HG03108 (cell line): ENCODE measurements around the gene CAMK2G.
"Not testable (repeated sequence)": the region's sequence is repeated elsewhere in the genome, so short reads cannot be mapped to it uniquely, and the experiment has no call there.

Experiments used
- ATAC-seq: cut with Tn5 transposase; IDR thresholded peaks from one replicate; pipeline ENCODE4 v1.9.1; 2021; ENCODE audit warnings: moderate library complexity; ENCODE audit not compliant: unreplicated experiment

CAMK2G gene

GRCh38 chr10:73905256-73906020 is 31.1 kb upstream of the CAMK2G start:
- ATAC-seq: no peak

DNA sequence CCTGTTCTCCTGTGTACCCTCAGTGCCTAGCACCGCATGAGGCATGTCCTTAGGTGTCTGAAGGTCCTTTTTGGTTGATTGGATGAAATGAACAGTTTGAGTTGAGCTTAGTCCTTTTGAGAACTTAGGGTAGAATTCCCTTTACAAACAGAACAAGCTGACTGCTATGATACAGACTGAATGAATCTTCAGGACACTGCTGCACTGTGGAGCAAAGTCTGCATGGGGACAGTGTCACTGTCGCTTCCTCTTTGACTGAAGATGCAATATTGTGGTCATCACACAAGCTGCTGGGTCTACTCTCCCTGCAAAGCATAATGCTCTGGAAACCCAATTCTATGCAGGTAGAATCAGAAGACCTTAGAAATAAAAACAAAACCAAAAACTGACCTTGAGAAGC is 28.0 kb upstream of the CAMK2G start:
- no peak for ATAC-seq

DNA sequence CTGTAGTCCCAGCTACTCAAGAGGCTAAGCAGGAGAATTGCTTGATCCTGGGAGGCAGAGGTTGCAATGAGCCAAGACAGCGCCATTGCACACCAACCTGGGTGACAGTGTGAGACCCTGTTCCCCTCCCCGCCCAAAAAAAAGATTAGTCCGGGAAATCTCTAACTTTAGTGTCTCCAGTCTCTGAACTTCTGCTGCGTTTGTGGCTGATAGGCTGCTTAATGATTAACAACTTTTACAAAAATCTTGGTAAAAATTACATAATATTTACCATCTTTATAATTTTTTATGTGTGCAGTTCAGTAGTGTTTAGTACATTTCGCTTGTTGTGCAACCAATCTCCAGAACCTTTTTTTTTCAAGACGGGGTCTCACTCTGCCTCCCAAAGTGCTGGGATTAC is 26.9 kb upstream of the CAMK2G start:
- no peak for ATAC-seq

GRCh38 chr10:73900064-73900463 is 25.7 kb upstream of the CAMK2G start:
- ATAC-seq: no peak

DNA sequence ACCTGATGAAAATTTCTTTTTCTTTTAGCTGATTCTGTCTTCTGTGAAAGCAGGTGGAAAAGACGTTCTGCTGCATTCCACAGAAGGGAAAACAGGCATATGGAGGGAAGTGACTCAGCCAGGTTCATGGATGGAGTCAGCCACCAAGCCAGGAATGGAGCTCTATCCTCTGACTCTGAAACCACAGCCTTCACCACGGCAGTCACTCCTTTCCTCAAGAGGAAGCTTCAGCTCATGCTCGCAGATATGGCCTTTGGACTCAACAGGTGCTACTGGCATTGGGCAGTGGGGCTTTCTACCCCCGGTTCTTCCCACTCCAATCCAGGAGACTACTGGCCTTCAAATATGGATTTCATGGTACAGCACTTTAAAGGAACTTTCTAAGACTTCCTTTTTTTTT is 25.1 kb upstream of the CAMK2G start:
- no peak for ATAC-seq

GRCh38 chr10:73898730-73899410 is 24.5 kb upstream of the CAMK2G start:
- ATAC-seq: no peak

- ATAC-seq: no peak
Measured at GRCh38 chr10:73897693-73898092, 23.3 kb upstream of the CAMK2G start.

DNA sequence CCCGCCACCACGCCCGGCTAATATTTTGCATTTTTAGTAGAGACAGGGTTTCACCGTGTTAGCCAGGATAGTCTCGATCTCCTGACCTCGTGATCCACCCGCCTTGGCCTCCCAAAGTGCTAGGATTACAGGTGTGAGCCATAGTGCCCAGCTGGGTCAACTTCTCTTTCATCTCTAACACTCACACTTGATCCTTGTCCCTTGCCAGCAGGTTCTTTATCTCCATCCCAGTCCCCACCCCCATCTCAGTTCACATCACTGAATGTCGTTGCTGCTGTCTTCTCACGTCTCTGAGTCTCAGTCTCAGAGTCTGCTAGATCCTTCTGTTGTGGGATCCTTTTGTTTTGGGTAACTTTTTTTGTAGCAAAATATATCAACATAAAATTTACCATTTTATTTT is 21.0 kb upstream of the CAMK2G start:
- ATAC-seq: not testable (repeated sequence)

DNA sequence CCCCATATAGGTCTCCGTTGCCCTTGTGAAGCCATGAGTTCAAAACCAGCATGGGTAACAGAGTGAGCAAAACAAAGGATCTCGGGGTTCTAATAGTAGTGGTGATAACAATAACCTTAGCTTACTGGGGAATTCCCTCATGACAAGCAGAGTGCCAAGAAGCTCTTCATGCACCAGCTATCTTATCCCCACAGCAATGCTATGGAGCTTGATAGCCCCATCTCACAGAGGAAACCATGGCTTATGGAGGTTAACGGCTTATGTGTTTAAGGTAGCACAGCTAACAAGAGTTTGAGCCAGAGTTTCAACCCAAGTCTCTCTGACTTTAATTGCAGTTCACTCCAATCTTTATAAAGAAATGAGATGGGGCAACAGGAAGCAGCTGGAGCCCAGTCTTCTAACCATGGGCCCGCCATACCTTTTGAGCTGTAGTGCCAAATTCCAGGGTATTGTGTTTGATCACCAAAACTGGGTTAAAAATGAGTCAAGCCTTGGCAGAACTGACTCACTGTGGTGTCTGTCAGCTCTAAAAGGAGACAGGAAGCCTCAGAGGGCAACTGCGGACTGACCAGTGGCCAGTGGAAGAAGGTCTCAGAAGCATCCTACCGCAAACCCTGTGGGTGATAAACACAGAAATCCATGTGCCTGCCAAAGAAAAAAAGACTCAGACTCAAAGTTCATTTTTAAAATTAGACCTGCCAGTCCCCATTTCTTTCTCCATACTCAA is 20.1 kb upstream of the CAMK2G start:
- no peak for ATAC-seq

DNA sequence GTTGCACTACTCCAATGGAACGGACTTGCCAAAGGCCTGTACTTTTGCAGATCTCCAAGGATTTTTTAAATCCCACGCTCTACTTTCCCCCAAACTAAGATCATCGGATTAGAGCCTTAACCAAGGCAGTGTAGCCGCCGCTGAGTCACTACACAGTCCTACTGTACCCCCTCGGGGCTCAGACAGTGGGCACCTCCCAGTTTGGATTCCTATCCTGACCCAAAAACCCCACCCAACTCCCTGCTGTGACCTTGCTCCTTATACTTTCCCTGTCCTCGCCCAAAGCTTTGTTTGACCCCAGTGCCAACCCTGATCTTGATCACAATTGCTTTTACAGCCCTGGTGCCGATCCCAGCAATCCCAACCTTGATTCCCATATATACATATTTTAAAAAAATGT is 19.1 kb upstream of the CAMK2G start:
- ATAC-seq: no peak

DNA sequence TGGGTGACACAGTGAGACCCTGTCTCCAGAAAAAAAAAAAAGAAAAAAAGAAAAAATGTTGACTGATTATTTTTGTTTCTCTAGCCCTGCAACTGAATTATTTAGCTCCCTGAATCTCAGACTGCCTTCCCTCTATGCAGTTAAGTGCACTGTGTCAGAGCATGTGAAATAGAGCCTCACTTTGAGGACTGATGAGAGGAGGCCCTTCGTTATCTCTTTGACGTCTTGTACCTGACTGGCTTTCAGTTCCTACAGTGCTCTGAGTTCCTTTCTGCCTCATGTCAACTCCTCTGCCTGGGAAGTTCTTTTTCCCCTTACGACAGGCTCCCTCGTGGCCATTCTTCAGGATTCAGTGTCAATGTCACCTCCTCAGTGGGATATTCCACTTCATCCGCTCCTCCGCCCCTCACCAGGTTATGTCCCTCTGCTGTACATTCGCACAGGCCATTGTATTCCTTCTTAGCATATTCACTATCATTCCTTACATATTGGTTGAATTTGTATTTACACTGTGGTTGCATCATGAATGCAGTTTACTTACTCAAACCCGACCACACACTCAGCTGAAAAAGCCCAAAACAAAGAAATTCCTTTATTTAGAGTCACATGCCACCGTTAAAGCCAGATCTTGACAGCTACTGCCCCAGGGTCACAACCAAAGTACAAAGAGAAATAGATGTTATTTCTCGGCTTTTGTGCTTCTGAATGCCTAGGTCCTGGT is 18.1 kb upstream of the CAMK2G start:
- no peak for ATAC-seq

- ATAC-seq: no peak
Measured at GRCh38 chr10:73891540-73891939, 17.2 kb upstream of the CAMK2G start.

DNA sequence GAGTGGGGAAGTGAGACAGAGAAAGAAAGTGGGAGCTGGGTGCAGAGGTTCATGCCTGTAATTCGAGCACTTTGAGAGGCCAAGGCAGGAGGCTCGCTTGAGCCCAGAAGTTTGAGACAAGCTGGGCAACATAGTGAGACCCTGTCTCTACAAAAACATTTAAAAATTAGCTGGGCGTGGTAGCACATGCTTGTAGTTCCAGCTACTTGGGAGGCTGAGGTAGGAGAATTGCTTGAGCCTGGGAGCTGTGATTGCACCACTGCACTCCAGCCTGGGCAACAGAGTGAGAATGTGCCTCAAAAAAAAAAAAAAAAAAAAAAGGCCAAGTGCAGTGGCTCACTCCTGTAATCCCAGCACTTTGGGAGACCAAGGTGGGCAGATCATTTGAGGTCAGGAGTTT is 16.5 kb upstream of the CAMK2G start:
- ATAC-seq: not testable (repeated sequence)

GRCh38 chr10:73890261-73890660 is 15.9 kb upstream of the CAMK2G start:
- ATAC-seq: no peak

DNA sequence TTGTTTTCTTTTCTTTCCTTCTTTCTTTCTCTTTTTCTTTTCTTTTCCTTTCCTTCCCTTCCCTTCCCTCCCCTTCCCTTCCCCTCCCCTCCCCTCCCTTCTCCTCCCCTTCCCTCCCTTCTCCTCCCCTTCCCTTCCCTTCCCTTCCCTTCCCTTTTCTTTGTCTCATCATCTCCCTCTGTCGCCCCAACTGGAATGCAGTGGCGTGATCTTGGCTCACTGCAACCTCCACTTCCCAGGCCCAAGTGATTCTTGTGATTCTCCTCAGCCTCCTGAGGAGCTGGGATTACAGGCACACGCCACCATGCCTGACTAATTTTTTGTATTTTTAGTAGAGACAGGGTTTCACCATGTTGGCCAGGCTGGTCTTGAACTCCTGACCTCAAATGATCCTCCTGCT is 15.1 kb upstream of the CAMK2G start:
- ATAC-seq: not testable (repeated sequence)

GRCh38 chr10:73889014-73889413 is 14.7 kb upstream of the CAMK2G start:
- ATAC-seq: no peak

GRCh38 chr10:73888514-73888913 is 14.2 kb upstream of the CAMK2G start:
- ATAC-seq: no peak

- no peak for ATAC-seq
Measured at GRCh38 chr10:73887294-73888039, 13.1 kb upstream of the CAMK2G start.

GRCh38 chr10:73886661-73887293 is 12.4 kb upstream of the CAMK2G start:
- ATAC-seq: no peak

GRCh38 chr10:73886085-73886529 is 11.8 kb upstream of the CAMK2G start:
- peak; percentile 66 for ATAC-seq
